GM12891 (cell line): ENCODE results near the gene ABHD8. TPM values are rescaled to one million over a fixed set of nuclear protein-coding genes. Genes with fewer than 3 reads are reported as not detected.

ENCODE experiments used
- DNase-seq: peaks from one replicate; pipeline ENCODE4 v3.0.0; 2011; ENCODE audit warnings: low spot score; ENCODE audit not compliant: insufficient read length
- FAIRE-seq: peaks from 2 replicates; lab custom pipeline; 2011; peaks lifted over from hg19 to GRCh38; lab: Jason Lieb, UNC
- PAX5 ChIP-seq: IDR thresholded peaks from 2 replicates; pipeline ENCODE4 v1.6.1; 2011; ENCODE audit warnings: low read length, moderate library complexity, mild to moderate bottlenecking; ENCODE audit not compliant: insufficient read depth, severe bottlenecking
- POLR2A ChIP-seq: IDR thresholded peaks from 2 replicates; pipeline ENCODE4 v1.6.1; 2011; ENCODE audit warnings: low read depth, low read length, control low read depth
- POLR2AphosphoS5 ChIP-seq: IDR thresholded peaks from 2 replicates; pipeline ENCODE4 v1.6.1; 2011; ENCODE audit warnings: low read depth, low read length, control low read depth
- POU2F2 ChIP-seq: IDR thresholded peaks from 2 replicates; pipeline ENCODE4 v1.6.1; 2011; ENCODE audit warnings: low read depth, mild to moderate bottlenecking, control low read depth, low read length, moderate library complexity
- SPI1 ChIP-seq: IDR thresholded peaks from 2 replicates; pipeline ENCODE4 v1.6.1; 2011; ENCODE audit warnings: low read depth, low read length, control low read depth
- TAF1 ChIP-seq: IDR thresholded peaks from 2 replicates; pipeline ENCODE4 v1.6.1; 2011; ENCODE audit warnings: low read depth, low read length, control low read depth
- polyA plus RNA-seq: library from polyadenylated mRNA; unstranded; fragments of >200 nt; gene quantifications from one replicate; pipeline ENCODE4 v1.2.1, GENCODE V29; 2012; ENCODE audit warnings: low read depth, missing spikeins, inconsistent platforms; ENCODE audit not compliant: missing spikeins

The ABHD8 gene, protein sequence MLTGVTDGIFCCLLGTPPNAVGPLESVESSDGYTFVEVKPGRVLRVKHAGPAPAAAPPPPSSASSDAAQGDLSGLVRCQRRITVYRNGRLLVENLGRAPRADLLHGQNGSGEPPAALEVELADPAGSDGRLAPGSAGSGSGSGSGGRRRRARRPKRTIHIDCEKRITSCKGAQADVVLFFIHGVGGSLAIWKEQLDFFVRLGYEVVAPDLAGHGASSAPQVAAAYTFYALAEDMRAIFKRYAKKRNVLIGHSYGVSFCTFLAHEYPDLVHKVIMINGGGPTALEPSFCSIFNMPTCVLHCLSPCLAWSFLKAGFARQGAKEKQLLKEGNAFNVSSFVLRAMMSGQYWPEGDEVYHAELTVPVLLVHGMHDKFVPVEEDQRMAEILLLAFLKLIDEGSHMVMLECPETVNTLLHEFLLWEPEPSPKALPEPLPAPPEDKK
- polyA plus RNA-seq = 9.2 TPM

DNA sequence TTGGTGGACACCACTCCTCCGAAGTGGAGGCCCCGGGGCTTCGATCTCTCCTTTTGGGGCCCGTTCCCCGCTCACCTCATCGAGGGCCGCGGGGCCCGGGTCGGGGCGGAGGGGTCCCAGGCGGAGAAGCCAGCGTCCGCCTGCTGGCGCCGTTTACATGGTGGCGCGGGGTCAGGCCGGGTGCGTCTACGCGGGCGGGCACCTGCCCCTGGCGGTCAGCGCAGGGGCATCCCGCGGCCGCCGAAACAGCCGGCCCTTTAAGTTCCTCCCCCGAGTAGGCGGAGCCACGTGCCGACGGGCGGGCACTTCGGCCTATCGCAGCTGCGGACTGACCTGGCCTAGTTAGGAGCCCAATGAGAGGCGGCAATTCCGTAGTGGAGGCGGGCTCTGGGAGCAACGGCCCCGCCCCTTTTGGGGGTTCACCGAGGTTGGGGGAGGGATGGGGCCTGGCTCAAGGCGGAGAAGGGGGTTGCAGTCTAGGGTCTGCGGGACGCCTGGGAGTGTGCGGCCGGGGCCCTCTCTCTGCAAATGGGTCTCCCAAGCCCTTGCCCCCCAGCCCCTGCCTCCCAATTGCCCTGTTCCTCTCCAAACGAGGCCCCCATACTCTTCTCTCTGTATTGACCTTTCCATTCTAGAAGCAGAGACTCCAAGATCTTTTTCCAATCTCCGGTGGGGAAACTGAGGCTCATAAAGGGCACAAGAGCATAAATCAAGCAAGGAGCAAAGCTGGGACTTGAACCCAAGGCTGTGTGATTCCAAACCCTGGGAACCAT lies at the start of gene ABHD8:
TSS of gene ABHD8 (minus strand) at position 259 of the 773 bp plus-strand sequence. CDS start 1,809 bp downstream, outside the sequence.
- peak; percentile 98 for FAIRE-seq
- TF ChIP-seq POU2F2 = no peak
- 0 out of 2 replicates have a peak, but pooled peaks have one; percentile 31 for TF ChIP-seq POLR2A
- peak; percentile 51 for TF ChIP-seq SPI1
- TF ChIP-seq POLR2AphosphoS5 = no peak
- no peak for TF ChIP-seq PAX5
- peak; percentile 91 for DNase-seq

DNA sequence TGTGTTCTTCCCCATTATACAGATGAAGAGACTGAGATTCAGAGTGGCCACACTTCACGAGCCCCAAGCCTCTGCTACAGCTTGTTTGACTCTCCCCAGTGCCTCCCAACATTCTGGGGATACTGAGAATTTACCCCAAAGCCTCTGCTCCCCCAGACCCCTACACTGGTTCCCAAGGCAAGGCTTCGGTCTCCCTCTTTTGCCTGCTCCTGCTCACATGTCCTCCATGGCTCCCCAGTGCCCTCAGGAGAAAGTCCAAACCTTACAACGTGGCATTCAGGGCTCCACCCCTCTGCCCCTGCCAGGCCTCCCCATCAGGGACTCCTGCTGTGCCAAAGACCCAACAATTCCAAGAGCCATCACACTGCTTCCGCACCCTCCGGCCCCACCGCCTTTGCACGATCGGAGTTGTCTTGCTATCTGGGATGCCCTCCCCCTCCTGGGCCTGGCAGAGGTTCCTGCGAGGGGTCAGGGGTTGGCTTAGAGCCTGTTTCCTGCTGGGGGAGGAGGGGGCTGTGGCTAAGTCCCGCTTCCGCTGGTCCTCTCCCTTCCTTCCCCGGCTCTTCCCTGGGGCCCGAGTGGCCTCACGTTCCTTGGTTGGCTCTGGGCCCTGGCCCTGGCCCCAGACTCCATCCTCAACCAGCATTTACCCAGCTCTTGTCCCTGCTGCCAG lies 49.5 kb upstream of the ABHD8 start:
- DNase-seq = no peak
- no peak for TF ChIP-seq POLR2A
- no peak for TF ChIP-seq SPI1
- no peak for TF ChIP-seq TAF1
- no peak for TF ChIP-seq POLR2AphosphoS5
- TF ChIP-seq PAX5 = no peak
- TF ChIP-seq POU2F2 = no peak
- no peak for FAIRE-seq

DNA sequence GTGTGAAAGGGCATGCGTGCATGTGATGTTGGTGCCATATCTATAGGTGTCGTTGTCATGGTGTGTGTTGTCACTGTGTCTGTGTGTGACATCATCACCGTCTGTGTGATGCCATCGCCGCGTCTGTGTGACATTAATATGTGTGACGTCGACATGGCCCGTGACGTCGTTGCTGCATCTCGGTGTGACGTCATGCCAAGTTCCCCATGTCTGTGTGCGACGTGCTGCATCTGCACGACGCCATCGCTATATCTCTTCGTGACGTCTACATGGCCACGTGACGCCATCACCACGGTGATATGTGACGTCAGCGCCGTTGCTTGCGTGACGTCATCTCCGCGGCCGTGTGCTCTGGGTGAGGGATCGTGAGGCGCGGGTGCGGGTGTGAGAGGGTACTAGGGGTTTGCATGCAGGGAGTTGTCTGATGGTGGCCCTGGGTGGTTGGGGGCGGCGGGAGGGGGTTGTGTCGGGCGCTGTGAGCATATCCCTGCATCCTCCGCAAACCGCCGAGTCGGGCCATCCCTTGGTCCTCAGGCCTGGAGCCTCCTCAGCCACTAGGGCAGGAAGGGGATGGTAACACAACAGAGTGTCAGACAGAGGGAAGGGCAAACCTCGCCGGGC lies 48.7 kb upstream of the ABHD8 start:
- TF ChIP-seq SPI1 (no peak), PAX5 (no peak), TAF1 (no peak), POLR2A (no peak), POU2F2 (no peak), POLR2AphosphoS5 (no peak)
- no peak for DNase-seq
- peak; percentile 79 for FAIRE-seq

DNA sequence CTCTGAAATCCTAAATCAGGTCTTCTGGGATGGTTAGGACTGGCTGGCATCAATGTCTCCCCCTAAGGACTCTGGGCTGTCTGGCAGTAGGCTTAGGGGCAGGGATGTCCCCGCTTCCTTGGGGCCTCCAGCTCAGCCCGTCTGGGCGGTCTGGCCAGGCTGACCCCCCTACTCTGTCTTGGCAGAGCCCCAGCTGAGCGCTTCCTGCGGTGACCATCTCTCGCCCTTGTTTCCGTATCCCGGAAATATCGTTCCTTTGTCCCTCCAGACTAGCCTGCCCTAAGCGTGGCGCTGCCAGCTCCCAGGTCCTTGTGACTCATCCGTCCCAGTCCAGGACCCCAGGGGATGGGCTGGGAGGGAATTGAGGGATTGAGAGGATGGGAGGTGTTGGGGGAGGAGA lies 45.5 kb upstream of the ABHD8 start:
- no peak for TF ChIP-seq POLR2AphosphoS5
- no peak for TF ChIP-seq POLR2A
- no peak for TF ChIP-seq TAF1
- no peak for TF ChIP-seq PAX5
- no peak for TF ChIP-seq POU2F2
- no peak for TF ChIP-seq SPI1
- no peak for DNase-seq

DNA sequence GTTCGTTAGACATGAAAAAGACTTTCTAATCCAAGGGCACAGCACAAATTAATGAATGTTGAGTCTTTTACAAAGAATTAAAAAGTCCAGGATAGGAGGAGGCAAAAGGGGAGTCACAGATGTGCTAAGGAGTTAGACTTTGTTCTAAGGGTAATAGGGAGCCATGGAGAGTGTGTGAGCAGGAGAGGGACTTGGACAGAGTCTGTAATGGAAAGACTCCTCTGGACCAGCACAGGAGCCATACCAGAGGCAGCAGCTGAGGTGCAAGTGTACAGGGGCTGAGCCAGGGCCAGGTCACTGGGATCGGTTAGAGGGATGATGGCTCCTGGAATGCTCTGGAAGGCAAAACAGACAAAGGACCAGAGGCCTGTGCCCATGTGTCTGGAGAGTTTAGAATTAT lies 44.7 kb upstream of the ABHD8 start:
- FAIRE-seq (no peak), DNase-seq (no peak)
- TF ChIP-seq POU2F2 (no peak), POLR2A (no peak), TAF1 (no peak), SPI1 (no peak), PAX5 (no peak), POLR2AphosphoS5 (no peak)

More for the DNA sequence above, 45.5 kb upstream of the ABHD8 start:
- no peak for FAIRE-seq

DNA sequence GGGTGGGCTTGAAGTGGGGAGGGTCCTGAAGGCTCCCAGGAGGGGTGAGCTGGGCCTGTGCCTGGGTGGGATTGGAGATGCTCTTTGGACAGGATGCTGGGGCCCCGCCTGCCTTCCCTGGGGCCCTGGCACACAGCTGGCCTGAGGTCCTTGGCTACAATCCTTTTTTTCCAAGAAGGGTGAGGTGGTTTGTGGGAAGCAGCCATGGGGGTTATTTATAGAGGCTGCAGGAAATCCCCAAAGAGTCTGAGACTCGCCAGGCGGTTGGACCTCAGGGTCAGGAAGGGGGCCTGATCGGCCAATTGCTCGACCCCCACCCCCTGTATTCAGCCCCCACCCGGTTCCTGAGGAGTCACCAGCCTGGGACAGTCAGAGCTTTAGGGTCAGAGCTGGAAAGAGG lies 44.1 kb upstream of the ABHD8 start:
- FAIRE-seq = no peak
- no peak for DNase-seq
- TF ChIP-seq TAF1 (no peak), POU2F2 (no peak), POLR2A (no peak), POLR2AphosphoS5 (no peak), PAX5 (no peak), SPI1 (no peak)

DNA sequence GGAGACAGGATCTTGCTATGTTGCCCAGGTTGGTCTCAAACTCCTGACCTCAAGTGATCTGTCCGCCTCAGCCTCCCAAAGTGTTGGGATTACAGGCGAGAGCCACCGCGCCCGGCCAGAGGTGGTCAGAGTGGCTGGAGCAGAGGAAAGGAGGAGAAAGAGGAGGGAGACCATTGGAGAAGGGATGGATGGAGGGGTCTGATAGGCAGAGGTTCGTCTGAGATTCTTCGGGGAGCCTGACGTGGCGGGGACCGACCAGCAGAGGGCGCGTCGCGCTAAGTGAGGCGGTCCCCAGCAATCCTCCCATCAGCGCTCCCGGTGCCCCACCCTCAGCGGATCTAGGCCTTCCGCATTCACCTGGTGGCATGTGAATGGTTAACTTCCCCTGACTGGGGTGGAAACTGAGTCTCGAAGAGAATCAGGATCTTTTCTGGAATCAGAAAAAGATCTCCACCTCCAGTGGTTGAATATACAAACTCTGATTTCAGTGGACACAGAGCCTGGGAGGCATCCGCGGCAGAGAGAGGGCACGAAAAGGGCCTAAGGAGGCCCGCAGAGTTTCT lies 43.0 kb upstream of the ABHD8 start:
- DNase-seq = peak; percentile 82
- TF ChIP-seq TAF1 = no peak
- no peak for TF ChIP-seq POU2F2
- no peak for TF ChIP-seq POLR2AphosphoS5
- TF ChIP-seq SPI1 = no peak; the same call in 1 of the 2 replicates
- no peak for TF ChIP-seq PAX5
- TF ChIP-seq POLR2A = no peak
- FAIRE-seq = peak; percentile 88

DNA sequence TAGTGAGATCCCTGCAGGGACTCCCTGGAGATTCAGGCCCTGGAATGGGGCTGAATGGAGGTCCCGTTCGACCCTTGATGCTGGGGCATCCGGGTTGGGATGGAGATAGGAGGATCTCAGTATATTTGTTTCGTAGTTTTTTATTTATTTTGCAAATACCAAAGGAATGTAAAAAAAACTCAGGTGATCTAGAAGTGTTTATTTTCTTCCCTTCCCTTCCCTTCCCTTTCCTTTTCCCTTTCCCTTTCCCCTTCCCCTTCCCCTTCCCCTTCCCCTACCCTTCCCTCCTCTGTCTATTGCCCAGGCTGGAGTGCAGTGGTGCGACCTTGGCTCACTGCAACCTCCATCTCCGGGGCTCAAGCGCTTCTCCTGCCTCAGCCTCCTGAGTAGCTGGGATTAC lies 38.6 kb upstream of the ABHD8 start:
- DNase-seq (no peak), FAIRE-seq (no peak)
- TF ChIP-seq POU2F2 = no peak
- no peak for TF ChIP-seq POLR2A
- no peak for TF ChIP-seq POLR2AphosphoS5
- TF ChIP-seq TAF1 = no peak
- no peak for TF ChIP-seq PAX5
- TF ChIP-seq SPI1 = no peak
